AG09309 (cell line): ENCODE data around the gene SCP2.

ENCODE experiments used
- DNase-seq: peaks from one replicate; pipeline ENCODE4 v3.0.0-alpha.2; 2010; ENCODE audit warnings: low read depth
- H3K4me3 ChIP-seq: 2 replicates; pipeline ENCODE4 v1.5.1; 2011; ENCODE audit warnings: mild to moderate bottlenecking, low read depth, low read length, moderate library complexity; ENCODE audit not compliant: control insufficient read depth
- TF ChIP-seq, protein P1 (sequence below): IDR thresholded peaks from 2 replicates; pipeline ENCODE4 v1.5.1; 2011; ENCODE audit warnings: mild to moderate bottlenecking, low read depth, low read length, inconsistent platforms; ENCODE audit not compliant: insufficient read depth, control insufficient read depth; ENCODE audit errors: missing control alignments

The SCP2 gene

DNA sequence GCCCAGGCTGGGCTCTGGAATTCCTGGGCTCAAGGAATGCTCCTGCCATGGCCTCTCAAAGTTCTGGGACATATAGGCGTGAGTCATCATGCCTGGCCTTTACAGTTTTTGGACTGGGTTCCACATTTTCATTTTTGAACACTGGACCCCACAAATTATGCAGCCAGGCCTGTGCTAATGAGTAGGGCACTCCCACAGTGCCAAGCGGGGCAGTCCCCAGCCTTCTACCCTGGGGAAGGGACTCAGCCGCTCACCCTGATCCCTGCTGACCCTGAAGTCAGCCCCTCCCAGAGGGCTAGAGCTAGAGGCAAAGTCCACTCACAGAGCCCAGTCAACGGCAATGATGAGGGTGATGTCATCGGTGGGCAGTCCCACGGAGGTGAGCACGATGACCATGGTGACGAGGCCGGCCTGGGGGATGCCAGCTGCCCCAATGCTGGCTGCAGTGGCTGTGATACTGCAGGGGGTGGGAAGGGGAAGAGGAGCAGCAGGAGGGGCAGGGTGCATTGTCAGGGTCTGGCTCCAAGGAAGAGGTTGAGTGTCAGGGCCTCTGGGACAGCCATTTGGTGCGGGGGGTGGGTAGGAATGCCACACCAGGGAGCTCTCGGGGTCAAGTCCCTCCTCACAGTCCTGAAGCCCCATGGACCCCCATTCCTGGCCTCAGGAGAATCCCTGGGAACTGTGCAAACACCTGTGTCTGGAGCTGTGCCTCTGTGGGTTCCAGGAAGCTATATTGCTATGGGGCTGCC, 162.6 kb downstream of the SCP2 start:
- no peak overlapping the region for H3K4me3 ChIP-seq
- TF ChIP-seq, protein P1, sequence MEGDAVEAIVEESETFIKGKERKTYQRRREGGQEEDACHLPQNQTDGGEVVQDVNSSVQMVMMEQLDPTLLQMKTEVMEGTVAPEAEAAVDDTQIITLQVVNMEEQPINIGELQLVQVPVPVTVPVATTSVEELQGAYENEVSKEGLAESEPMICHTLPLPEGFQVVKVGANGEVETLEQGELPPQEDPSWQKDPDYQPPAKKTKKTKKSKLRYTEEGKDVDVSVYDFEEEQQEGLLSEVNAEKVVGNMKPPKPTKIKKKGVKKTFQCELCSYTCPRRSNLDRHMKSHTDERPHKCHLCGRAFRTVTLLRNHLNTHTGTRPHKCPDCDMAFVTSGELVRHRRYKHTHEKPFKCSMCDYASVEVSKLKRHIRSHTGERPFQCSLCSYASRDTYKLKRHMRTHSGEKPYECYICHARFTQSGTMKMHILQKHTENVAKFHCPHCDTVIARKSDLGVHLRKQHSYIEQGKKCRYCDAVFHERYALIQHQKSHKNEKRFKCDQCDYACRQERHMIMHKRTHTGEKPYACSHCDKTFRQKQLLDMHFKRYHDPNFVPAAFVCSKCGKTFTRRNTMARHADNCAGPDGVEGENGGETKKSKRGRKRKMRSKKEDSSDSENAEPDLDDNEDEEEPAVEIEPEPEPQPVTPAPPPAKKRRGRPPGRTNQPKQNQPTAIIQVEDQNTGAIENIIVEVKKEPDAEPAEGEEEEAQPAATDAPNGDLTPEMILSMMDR = no peak
- no peak for DNase-seq

DNA sequence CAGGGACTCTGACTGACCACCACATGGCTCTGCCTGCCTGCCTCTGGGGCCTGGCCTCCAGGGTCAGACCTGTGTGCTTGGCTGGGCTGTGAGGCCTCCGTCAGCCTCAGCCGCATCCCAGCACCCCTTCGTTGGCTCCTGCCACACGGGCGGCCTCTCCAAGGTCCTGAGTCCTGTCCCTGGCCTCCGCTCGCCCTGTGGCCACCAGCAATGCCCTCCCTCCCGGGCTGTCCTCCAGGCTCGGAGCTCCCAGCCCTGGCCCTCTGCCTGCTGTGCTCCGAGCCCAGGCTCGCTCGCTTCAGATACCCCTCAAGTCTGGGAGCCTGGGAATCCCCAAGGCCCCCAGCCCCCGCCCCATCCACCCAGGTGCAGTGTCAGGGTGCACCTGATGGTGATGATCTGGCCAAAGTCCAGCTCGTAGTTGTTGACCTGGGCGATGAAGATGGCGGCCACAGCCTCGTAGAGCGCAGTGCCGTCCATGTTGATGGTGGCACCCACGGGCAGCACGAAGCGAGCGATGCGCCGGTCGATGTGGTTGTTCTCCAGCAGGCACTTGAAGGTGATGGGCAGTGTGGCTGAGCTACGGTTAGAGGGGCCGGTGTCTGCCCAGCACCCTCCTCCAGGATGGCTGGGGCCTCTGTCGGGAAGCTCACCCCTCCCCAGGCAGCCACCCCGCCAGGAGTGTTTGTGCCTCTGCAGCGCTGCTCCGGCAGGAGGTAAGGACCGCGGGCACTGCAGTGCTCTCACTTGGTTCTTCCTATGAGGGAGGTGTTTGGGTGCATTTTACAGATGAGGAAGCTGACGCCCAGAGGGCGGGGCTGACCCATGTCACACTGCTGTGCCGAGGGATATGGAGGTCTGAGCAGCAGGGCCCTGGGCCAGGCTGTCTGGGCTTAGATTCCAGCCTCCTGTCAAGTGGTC, 163.4 kb downstream of the SCP2 start:
- no peak overlapping the region for H3K4me3 ChIP-seq
- DNase-seq = no peak
- TF ChIP-seq, protein P1 = no peak

DNA sequence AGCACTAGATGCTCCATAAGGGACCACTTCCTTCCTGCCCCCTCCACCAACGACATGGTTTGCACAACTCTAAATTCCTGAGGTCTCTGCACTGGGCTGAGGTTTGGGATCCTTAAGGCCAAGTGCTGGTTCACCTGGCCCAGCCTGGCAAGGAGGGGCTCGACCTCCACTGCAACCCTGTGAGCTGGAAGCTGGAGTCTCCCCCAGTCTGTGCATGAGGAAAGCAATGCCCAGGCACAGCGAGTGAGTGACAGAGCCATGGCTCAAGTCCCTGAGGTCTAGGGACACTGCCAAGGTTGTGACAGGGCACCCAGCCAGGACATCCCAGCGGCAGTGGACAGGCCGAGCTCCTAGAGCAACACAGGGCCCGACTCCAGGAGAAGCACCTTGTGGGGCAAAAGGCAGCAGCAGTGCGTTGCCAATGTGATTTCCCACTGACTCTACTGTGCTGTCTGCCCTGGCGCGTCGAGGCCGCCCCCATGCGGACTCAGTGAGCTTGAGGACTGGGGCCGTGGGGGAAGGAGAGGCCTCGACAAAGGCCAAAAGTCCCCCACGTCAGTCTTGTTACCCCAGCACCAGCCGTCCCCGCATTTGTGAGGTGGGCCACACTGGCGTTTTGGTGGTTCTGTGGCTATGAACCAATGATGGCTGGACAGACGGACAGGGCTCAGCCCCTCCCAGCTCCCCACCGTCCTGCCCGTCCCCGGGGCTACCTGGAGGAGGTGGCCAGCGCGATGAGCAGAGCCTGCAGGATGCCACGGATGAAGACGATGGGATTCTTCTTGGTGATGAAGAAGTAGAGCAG, 165.0 kb downstream of the SCP2 start:
- TF ChIP-seq, protein P1 = no peak
- no peak overlapping the region for H3K4me3 ChIP-seq
- no peak for DNase-seq

DNA sequence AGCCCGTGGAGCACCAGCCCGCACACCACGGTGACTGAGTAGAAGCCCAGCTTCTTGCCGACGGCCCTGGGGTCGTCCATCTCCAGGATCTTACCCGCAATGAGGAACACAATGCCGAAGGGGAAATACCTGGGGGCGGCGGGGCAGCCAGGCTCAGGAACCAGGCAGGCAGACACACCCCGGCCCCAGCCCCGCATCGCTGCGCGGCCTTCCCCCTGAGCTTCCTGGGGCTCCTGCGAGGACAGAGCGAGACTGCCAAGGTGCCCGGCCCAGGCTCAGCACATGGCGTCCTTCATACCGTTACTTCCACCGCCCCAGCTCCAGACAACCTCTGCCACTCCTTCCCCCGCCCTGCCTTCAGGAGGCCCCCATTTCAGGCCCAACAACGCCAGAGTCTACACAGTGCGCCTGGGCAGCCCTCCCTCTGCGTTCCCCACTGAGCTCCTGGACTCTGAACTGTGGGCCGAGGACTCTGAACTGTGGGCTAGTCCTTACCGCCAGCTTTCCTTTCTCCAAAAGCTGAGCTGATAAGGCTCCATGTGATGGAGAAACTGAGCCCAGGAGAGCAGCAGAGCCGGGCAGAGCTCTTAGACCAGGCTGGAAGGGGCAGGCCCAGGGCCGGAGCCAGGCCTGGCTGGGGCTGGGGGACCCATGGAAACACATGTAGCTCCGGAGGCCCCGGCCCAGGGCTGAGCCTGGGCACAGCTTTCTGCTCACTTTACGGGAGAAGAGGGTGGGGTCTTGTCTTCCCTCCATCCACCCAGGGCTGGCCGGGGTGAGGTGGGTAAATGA, 165.8 kb downstream of the SCP2 start:
- no peak for DNase-seq
- TF ChIP-seq, protein P1 = no peak
- no peak overlapping the region for H3K4me3 ChIP-seq

DNA sequence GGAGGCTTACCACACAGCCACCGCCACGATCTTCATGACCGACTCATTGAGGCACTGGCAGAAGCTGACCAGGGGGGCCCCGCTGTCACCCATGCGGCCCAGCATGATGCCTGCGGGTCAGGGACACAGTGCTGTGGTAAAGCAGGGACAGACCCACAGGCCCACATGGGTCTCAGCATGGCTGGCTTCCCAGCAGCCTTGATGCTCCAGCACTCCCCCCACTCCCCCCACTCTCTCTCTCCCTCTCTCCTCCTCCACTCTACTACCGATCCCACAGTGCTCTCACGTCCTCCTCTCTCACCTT, 166.3 kb downstream of the SCP2 start:
- TF ChIP-seq, protein P1 = no peak
- no peak for DNase-seq

More for the DNA sequence above, 166.3 kb downstream of the SCP2 start:
- H3K4me3 ChIP-seq = no peak overlapping the region
